ENCODE measurements around the gene WDR19.

Gene WDR19

DNA sequence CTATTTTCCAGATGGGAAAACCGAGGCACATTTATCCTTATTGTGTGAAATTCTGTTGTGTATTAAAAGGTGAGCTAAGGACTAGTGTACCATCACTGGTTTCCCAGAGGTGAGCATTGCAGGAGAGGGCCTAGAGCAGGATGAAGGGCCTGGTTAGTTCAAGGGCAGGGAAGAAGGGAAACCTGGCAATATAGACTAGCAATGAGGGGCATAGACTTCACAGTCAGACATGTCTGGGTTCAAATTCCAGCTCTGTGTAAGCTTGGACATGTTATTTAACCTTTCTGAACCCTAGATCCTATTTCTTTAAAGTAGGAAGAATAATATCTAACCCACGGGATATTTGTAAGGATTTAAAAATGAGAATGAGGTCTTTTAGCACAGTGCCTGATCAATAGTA is 50.8 kb downstream of the WDR19 start:
- H4K20me1 ChIP-seq (ENCODE audit: insufficient read depth) = no peaks in the 10 kb centered on the region
- TF ChIP-seq, protein P1, sequence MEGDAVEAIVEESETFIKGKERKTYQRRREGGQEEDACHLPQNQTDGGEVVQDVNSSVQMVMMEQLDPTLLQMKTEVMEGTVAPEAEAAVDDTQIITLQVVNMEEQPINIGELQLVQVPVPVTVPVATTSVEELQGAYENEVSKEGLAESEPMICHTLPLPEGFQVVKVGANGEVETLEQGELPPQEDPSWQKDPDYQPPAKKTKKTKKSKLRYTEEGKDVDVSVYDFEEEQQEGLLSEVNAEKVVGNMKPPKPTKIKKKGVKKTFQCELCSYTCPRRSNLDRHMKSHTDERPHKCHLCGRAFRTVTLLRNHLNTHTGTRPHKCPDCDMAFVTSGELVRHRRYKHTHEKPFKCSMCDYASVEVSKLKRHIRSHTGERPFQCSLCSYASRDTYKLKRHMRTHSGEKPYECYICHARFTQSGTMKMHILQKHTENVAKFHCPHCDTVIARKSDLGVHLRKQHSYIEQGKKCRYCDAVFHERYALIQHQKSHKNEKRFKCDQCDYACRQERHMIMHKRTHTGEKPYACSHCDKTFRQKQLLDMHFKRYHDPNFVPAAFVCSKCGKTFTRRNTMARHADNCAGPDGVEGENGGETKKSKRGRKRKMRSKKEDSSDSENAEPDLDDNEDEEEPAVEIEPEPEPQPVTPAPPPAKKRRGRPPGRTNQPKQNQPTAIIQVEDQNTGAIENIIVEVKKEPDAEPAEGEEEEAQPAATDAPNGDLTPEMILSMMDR (conservative IDR thresholded peaks at IDR 0.05; ENCODE audit: low read depth, low read length) = no peak
- no peak overlapping the region for H3K4me2 ChIP-seq
- no peaks in the 10 kb centered on the region for H3K36me3 ChIP-seq (ENCODE audit: insufficient read depth)
- H3K4me1 ChIP-seq (ENCODE audit: low read depth, poor library complexity, severe bottlenecking) = no peaks in the 10 kb centered on the region
- H3K27ac ChIP-seq = no peak overlapping the region
- no peak overlapping the region for H2AFZ ChIP-seq (ENCODE audit: low read depth)
- H3K9ac ChIP-seq = no peak overlapping the region
- no peak overlapping the region for H3K4me3 ChIP-seq (IDR thresholded peaks at IDR 0.05; ENCODE audit: insufficient read depth, low read depth, low read length)
- no peaks in the 10 kb centered on the region for H3K27me3 ChIP-seq (ENCODE audit: insufficient read depth, low read depth)
- no peaks in the 10 kb centered on the region for H3K79me2 ChIP-seq (ENCODE audit: insufficient read depth, low read depth)

DNA sequence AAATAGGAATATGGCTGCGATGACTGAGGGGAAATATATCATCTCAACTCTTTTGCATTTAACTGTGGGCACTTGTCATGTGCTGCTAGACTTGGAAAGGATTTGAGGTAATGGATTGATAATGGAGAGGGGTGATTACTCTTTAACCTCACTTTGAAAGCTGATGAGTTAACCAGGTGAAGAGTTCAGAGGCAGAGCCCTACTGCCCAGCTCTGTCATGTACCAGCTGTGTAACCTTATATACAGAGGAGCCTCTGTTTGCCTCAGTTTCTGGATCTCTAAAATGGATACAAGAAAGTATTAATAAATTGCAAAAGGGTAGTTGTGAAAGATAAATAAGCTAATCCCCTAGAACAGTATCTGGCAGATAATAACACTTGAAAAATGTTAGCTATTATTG is 51.5 kb downstream of the WDR19 start:
- Histone ChIP-seq H3K36me3 (ENCODE audit: insufficient read depth) (no peaks in the 10 kb centered on the region), H3K27me3 (ENCODE audit: insufficient read depth, low read depth) (no peaks in the 10 kb centered on the region), H3K27ac (no peak overlapping the region), H3K4me3 (IDR thresholded peaks at IDR 0.05; ENCODE audit: insufficient read depth, low read depth, low read length) (no peak overlapping the region), H3K4me1 (ENCODE audit: low read depth, poor library complexity, severe bottlenecking) (no peaks in the 10 kb centered on the region), H2AFZ (ENCODE audit: low read depth) (no peak overlapping the region), H3K79me2 (ENCODE audit: insufficient read depth, low read depth) (no peaks in the 10 kb centered on the region), H4K20me1 (ENCODE audit: insufficient read depth) (no peaks in the 10 kb centered on the region), H3K4me2 (no peak overlapping the region), H3K9ac (no peak overlapping the region)
- TF ChIP-seq, protein P1 (conservative IDR thresholded peaks at IDR 0.05; ENCODE audit: low read depth, low read length) = no peak

DNA sequence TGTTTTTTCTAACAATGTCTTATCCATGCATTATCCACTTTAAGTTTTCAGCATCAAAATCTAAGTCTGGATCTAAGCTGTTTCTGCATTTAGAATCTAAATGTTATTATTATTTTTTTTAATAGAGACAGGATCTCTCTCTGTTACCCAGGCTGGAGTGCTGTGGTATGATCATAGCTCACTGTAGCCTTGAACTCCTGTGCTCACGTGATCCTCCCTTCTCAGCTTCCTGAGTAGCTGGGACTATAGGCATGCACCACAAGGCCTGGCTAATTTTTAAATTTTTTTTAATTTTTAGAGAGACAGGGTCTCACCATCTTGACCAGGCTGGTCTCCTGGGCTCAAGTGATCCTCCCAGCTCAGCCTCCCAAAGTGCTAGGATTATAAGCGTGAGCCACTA is 52.7 kb downstream of the WDR19 start:
- Histone ChIP-seq H3K36me3 (ENCODE audit: insufficient read depth) (no peaks in the 10 kb centered on the region), H3K4me3 (IDR thresholded peaks at IDR 0.05; ENCODE audit: insufficient read depth, low read depth, low read length) (no peak overlapping the region), H3K27ac (no peak overlapping the region), H2AFZ (ENCODE audit: low read depth) (no peak overlapping the region), H3K79me2 (ENCODE audit: insufficient read depth, low read depth) (no peaks in the 10 kb centered on the region), H3K27me3 (ENCODE audit: insufficient read depth, low read depth) (no peaks in the 10 kb centered on the region), H4K20me1 (ENCODE audit: insufficient read depth) (no peaks in the 10 kb centered on the region), H3K4me2 (no peak overlapping the region), H3K9ac (no peak overlapping the region), H3K4me1 (ENCODE audit: low read depth, poor library complexity, severe bottlenecking) (no peaks in the 10 kb centered on the region)
- TF ChIP-seq, protein P1 (conservative IDR thresholded peaks at IDR 0.05; ENCODE audit: low read depth, low read length) = no peak

DNA sequence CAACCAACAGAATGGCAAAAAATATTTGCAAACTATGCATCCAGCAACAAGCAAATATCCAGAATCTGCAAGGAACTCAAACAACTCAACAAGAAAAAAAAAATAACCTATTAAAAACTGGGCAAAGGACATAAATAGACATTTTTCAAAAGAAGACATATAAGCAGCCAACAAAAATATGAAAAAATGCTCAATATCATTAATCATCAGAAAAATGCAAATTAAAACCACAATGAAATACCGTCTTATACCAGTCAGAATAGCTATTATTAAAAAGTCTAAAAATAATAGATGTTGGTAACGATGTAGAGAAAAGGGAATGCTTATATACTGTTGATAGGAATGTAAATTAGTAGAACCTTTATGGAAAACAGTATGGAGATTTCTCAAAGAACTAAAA is 53.4 kb downstream of the WDR19 start:
- TF ChIP-seq, protein P1 (conservative IDR thresholded peaks at IDR 0.05; ENCODE audit: low read depth, low read length) = no peak
- H3K9ac ChIP-seq = no peak overlapping the region
- H3K36me3 ChIP-seq (ENCODE audit: insufficient read depth) = no peaks in the 10 kb centered on the region

More for the DNA sequence above, 53.4 kb downstream of the WDR19 start:
- no peak overlapping the region for H3K4me2 ChIP-seq
- H2AFZ ChIP-seq (ENCODE audit: low read depth) = no peak overlapping the region
- no peaks in the 10 kb centered on the region for H3K4me1 ChIP-seq (ENCODE audit: low read depth, poor library complexity, severe bottlenecking)
- no peaks in the 10 kb centered on the region for H3K27me3 ChIP-seq (ENCODE audit: insufficient read depth, low read depth)
- H4K20me1 ChIP-seq (ENCODE audit: insufficient read depth) = no peaks in the 10 kb centered on the region
- H3K79me2 ChIP-seq (ENCODE audit: insufficient read depth, low read depth) = no peaks in the 10 kb centered on the region
- H3K27ac ChIP-seq = no peak overlapping the region
- no peak overlapping the region for H3K4me3 ChIP-seq (IDR thresholded peaks at IDR 0.05; ENCODE audit: insufficient read depth, low read depth, low read length)

Data from KMS-11 (cell line).